HepG2 (cell line): Measurements from ENCODE around the gene CNOT1. TPM values are rescaled to one million over a fixed set of nuclear protein-coding genes. Genes with fewer than 3 reads are reported as not detected.

Source experiments
- EEA1 ChIP-seq: sonication (generic); formaldehyde crosslinking; IDR thresholded peaks from 2 replicates; pipeline ENCODE4 v1.5.1; 2020; ENCODE audit warnings: mild to moderate bottlenecking, missing genetic modification reagents, borderline replicate concordance
- HDAC1 ChIP-seq: sonication (generic); formaldehyde crosslinking; IDR thresholded peaks from 2 replicates; pipeline ENCODE4 v1.5.1; 2020; ENCODE audit warnings: mild to moderate bottlenecking, missing genetic modification reagents
- KLF6 ChIP-seq: IDR thresholded peaks from 2 replicates; pipeline ENCODE4 v1.8.0; 2016; ENCODE audit warnings: missing biosample characterization, missing genetic modification reagents
- RXRA ChIP-seq: sonication (generic); formaldehyde crosslinking; IDR thresholded peaks from 2 replicates; pipeline ENCODE4 v1.5.1; 2020; ENCODE audit warnings: missing genetic modification reagents
- ZNF30 ChIP-seq: sonication (generic); formaldehyde crosslinking; IDR thresholded peaks from 2 replicates; pipeline ENCODE4 v1.5.0; 2020; ENCODE audit warnings: mild to moderate bottlenecking, missing genetic modification reagents
- ZNF550 ChIP-seq: sonication (generic); formaldehyde crosslinking; IDR thresholded peaks from 2 replicates; pipeline ENCODE4 v1.4.0; 2020; ENCODE audit warnings: mild to moderate bottlenecking, missing genetic modification reagents, borderline replicate concordance
- ZNF607 ChIP-seq: sonication (generic); formaldehyde crosslinking; IDR thresholded peaks from 2 replicates; pipeline ENCODE4 v1.5.1; 2020; ENCODE audit warnings: missing genetic modification reagents, mild to moderate bottlenecking, borderline replicate concordance
- ZNF709 ChIP-seq: sonication (generic); formaldehyde crosslinking; IDR thresholded peaks from 2 replicates; pipeline ENCODE4 v1.5.0; 2020; ENCODE audit warnings: mild to moderate bottlenecking, missing genetic modification reagents
- polyA plus RNA-seq, 8 experiments: library from polyadenylated mRNA; depleted of rRNA in 3 of 8; stranded (reverse) in 7 of 8; unstranded in 1 of 8; fragments of >200 nt; fragmentation: Illumina TruSeq in 4 of 8; extraction: Trizol in 4 of 8; gene quantifications; 2 replicates each; pipeline versions ENCODE4 v1.2.1 to v1.2.3, GENCODE V29; 2011 to 2016; ENCODE audit warnings: low read depth in 4 of 8, missing spikeins in 1 of 8, mixed read lengths in 1 of 8; ENCODE audit not compliant: insufficient read depth in 1 of 8
- total RNA-seq, 5 experiments: library from RNA; depleted of rRNA; stranded (reverse); fragments of >200 nt; fragmentation: Illumina TruSeq; extraction: Trizol; gene quantifications; 2 replicates each; pipeline ENCODE4 v1.2.3, GENCODE V29; 2016; ENCODE audit warnings: low read depth in 1 of 5
- TF ChIP-seq, protein P1 (sequence below), 2 experiments: sonication (generic) in 1 of 2; formaldehyde crosslinking in 1 of 2; IDR thresholded peaks; 2 replicates each; pipeline versions ENCODE4 v1.4.0 to v1.6.1; 2016 to 2020; ENCODE audit warnings: borderline replicate concordance in 1 of 2, low read depth in 1 of 2, mild to moderate bottlenecking in 1 of 2, missing genetic modification reagents in 1 of 2
- TF ChIP-seq, protein P2 (sequence below), 2 experiments: sonication (generic) in 1 of 2; formaldehyde crosslinking in 1 of 2; IDR thresholded peaks; 2 replicates each; pipeline versions ENCODE4 v1.6.1 to v1.9.0; 2014 to 2022; ENCODE audit warnings: antibody characterized with exemption in 1 of 2, borderline replicate concordance in 1 of 2, inconsistent platforms in 1 of 2, low read depth in 1 of 2, missing genetic modification reagents in 1 of 2
- TF ChIP-seq, protein P3 (sequence below): sonication (generic); formaldehyde crosslinking; IDR thresholded peaks from 2 replicates; pipeline ENCODE4 v1.4.0; 2020; ENCODE audit warnings: missing genetic modification reagents
- TF ChIP-seq, protein P4 (sequence below): sonication (generic); formaldehyde crosslinking; IDR thresholded peaks from 2 replicates; pipeline ENCODE4 v1.9.0; 2022; ENCODE audit warnings: missing genetic modification reagents, mild to moderate bottlenecking, borderline replicate concordance

Gene CNOT1
- total and polyA plus RNA-seq, 2 of the 13 experiments (the other 11 are each of a cell fraction or from before 2014, with no cell fraction given): 188 to 232 TPM

DNA sequence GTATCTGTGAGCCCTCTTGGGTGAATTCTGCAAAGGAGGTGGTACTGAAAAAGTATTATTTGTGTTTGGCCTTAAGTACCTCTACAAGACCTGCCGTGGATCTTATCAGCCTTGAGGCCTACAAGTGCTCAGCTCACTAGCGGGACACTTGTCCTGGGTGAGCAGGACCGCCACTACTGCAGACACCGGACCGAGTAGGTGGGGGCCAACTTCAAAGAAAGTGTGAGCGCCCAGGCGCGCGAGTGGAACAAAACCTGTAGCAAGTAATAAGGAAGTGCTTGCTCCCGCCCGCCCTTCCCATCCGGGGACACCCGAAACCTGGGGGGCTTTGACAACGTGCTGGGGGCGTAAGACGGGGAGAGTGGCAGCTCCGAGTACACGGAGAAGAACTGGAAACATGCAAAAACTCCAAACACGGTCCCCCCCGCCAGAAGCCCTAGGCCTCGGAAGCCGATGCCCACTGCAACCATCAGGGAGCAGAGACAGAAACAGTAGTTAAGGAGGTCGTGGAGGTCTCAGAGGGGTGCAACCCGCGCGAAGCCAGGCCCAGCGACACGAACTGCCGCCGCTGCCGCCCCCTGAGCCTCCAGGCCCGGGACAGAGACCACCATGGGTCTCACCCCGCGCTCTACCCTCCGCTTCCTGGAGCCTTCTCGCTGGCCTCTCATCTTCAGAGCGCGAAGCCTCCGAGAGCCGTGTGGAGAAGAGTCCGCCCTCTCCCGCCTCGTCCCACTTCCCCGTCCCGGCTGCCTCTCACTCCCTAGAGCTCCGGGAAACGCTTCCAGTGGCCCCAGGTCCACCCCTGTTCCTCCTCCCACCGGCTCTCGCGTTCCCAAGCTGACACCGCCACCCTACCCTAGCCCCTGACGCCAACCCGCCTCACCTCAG, 537 bp downstream of the CNOT1 start (continued):
- TF ChIP-seq, protein P1, sequence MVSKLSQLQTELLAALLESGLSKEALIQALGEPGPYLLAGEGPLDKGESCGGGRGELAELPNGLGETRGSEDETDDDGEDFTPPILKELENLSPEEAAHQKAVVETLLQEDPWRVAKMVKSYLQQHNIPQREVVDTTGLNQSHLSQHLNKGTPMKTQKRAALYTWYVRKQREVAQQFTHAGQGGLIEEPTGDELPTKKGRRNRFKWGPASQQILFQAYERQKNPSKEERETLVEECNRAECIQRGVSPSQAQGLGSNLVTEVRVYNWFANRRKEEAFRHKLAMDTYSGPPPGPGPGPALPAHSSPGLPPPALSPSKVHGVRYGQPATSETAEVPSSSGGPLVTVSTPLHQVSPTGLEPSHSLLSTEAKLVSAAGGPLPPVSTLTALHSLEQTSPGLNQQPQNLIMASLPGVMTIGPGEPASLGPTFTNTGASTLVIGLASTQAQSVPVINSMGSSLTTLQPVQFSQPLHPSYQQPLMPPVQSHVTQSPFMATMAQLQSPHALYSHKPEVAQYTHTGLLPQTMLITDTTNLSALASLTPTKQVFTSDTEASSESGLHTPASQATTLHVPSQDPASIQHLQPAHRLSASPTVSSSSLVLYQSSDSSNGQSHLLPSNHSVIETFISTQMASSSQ (IDR thresholded peaks at IDR 0.05; ENCODE audit: low read depth): peak; percentile 13; the same call in 1 of the 2 replicates
- TF ChIP-seq, protein P1 (CRISPR knock-in tag; IDR thresholded peaks at IDR 0.05; ENCODE audit: borderline replicate concordance): peak; percentile 27; the same call in 1 of the 2 replicates
- TF ChIP-seq, protein P2, sequence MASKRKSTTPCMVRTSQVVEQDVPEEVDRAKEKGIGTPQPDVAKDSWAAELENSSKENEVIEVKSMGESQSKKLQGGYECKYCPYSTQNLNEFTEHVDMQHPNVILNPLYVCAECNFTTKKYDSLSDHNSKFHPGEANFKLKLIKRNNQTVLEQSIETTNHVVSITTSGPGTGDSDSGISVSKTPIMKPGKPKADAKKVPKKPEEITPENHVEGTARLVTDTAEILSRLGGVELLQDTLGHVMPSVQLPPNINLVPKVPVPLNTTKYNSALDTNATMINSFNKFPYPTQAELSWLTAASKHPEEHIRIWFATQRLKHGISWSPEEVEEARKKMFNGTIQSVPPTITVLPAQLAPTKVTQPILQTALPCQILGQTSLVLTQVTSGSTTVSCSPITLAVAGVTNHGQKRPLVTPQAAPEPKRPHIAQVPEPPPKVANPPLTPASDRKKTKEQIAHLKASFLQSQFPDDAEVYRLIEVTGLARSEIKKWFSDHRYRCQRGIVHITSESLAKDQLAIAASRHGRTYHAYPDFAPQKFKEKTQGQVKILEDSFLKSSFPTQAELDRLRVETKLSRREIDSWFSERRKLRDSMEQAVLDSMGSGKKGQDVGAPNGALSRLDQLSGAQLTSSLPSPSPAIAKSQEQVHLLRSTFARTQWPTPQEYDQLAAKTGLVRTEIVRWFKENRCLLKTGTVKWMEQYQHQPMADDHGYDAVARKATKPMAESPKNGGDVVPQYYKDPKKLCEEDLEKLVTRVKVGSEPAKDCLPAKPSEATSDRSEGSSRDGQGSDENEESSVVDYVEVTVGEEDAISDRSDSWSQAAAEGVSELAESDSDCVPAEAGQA (IDR thresholded peaks at IDR 0.05; ENCODE audit: low read depth): no peak
- TF ChIP-seq, protein P2 (CRISPR knock-in tag; IDR thresholded peaks at IDR 0.05; ENCODE audit: borderline replicate concordance): 0 out of 2 replicates have a peak, but pooled peaks have one; percentile 6
- TF ChIP-seq, protein P3, sequence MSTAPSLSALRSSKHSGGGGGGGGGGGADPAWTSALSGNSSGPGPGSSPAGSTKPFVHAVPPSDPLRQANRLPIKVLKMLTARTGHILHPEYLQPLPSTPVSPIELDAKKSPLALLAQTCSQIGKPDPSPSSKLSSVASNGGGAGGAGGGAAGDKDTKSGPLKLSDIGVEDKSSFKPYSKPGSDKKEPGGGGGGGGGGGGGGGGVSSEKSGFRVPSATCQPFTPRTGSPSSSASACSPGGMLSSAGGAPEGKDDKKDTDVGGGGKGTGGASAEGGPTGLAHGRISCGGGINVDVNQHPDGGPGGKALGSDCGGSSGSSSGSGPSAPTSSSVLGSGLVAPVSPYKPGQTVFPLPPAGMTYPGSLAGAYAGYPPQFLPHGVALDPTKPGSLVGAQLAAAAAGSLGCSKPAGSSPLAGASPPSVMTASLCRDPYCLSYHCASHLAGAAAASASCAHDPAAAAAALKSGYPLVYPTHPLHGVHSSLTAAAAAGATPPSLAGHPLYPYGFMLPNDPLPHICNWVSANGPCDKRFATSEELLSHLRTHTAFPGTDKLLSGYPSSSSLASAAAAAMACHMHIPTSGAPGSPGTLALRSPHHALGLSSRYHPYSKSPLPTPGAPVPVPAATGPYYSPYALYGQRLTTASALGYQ: no peak
- TF ChIP-seq ZNF30 (CRISPR knock-in tag): 0 out of 2 replicates have a peak, but pooled peaks have one; percentile 42
- peak; percentile 34; the same call in 1 of the 2 replicates for TF ChIP-seq ZNF709 (CRISPR knock-in tag)
- TF ChIP-seq HDAC1 (CRISPR knock-in tag): peak; percentile 54
- TF ChIP-seq, protein P4, sequence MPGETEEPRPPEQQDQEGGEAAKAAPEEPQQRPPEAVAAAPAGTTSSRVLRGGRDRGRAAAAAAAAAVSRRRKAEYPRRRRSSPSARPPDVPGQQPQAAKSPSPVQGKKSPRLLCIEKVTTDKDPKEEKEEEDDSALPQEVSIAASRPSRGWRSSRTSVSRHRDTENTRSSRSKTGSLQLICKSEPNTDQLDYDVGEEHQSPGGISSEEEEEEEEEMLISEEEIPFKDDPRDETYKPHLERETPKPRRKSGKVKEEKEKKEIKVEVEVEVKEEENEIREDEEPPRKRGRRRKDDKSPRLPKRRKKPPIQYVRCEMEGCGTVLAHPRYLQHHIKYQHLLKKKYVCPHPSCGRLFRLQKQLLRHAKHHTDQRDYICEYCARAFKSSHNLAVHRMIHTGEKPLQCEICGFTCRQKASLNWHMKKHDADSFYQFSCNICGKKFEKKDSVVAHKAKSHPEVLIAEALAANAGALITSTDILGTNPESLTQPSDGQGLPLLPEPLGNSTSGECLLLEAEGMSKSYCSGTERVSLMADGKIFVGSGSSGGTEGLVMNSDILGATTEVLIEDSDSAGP (CRISPR knock-in tag): 0 out of 2 replicates have a peak, but pooled peaks have one; percentile 67
- no peak for TF ChIP-seq RXRA (CRISPR knock-in tag)
- no peak for TF ChIP-seq EEA1
- TF ChIP-seq ZNF550: no peak
- TF ChIP-seq ZNF607 (CRISPR knock-in tag): no peak
- 0 out of 2 replicates have a peak, but pooled peaks have one; percentile 4 for TF ChIP-seq KLF6 (CRISPR knock-in tag)
